ENCODE data around the gene EMX1. TPM values are rescaled to one million over a fixed set of nuclear protein-coding genes. Genes with fewer than 3 reads are reported as not detected.
"Not testable (repeated sequence)": the region's sequence is repeated elsewhere in the genome, so short reads cannot be mapped to it uniquely, and the experiment has no call there.

EMX1 gene
- total RNA-seq, 1 experiment from 2014 or later: not detected

- intact Hi-C loops (cut with micrococcal nuclease): no loop called here
- Histone ChIP-seq H3K4me3 (ENCODE audit: low read length) (no peak overlapping the region), H3K36me3 (ENCODE audit: low read depth, low read length) (no peaks in the 10 kb centered on the region), H2AFZ (ENCODE audit: low read length) (no peak overlapping the region), H3K4me2 (ENCODE audit: low read length) (no peak overlapping the region), H3F3A (ENCODE audit: low read length, unreplicated experiment) (no peaks in the 10 kb centered on the region), H3K9me2 (replicated peaks; ENCODE audit: low read length) (no peaks in the 10 kb centered on the region), H3K79me2 (ENCODE audit: low read length) (no peaks in the 10 kb centered on the region), H3K27me3 (ENCODE audit: low read length) (peaks cover 35% of the 10 kb centered on the region), H4K20me1 (ENCODE audit: low read length) (no peaks in the 10 kb centered on the region), H3K27ac (ENCODE audit: low read length) (no peak overlapping the region), H3K4me1 (ENCODE audit: insufficient read depth, low read length) (peaks cover 12% of the 10 kb centered on the region), H3K9ac (ENCODE audit: low read length) (no peak overlapping the region), H3K9me3 (ENCODE audit: low read length) (no peaks in the 10 kb centered on the region)
- CTCF ChIA-PET: no interaction called here
- no peak for TF ChIP-seq EZH2 (IDR thresholded peaks at IDR 0.05; ENCODE audit: low read length, unreplicated experiment)
- no peak for TF ChIP-seq CTCF (conservative IDR thresholded peaks at IDR 0.05; ENCODE audit: low read depth, low read length)
- no peak for TF ChIP-seq EZH2phosphoT487 (IDR thresholded peaks at IDR 0.05; ENCODE audit: borderline replicate concordance, low read length)
- DNase-seq (no peak), ATAC-seq (no peak)
- no TSS peak for BruUV-seq (replicated peaks)
- POLR2A ChIA-PET (ENCODE audit: unreplicated experiment): no interaction called here
Measured at GRCh38 chr2:72900191-72900825, 17.0 kb upstream of the EMX1 start.

DNA sequence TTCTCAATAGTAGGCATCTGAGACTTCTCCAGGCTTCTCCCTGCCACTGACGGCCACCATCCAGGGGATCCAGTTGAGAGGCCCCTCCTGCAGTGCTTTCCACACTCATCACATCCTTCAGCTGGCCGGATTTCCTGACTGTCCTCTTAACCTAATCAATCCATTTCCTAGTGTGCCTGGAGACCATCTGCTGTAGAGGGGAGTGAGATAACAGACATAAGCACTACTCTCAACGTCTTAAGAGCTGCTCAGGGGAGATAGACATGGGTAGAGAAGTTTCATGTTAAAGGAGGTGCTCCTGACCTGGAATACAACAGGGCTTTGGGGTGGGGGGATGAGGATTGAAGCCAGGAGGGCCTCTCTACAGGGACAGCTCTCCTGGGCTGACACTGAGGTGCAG is 15.9 kb upstream of the EMX1 start:
- H3K4me2 ChIP-seq (ENCODE audit: low read length): no peak overlapping the region
- no TSS peak for BruUV-seq (replicated peaks)
- no peak overlapping the region for H2AFZ ChIP-seq (ENCODE audit: low read length)
- H3K36me3 ChIP-seq (ENCODE audit: low read depth, low read length): no peaks in the 10 kb centered on the region
- H3F3A ChIP-seq (ENCODE audit: low read length, unreplicated experiment): no peaks in the 10 kb centered on the region
- no peak overlapping the region for H3K9ac ChIP-seq (ENCODE audit: low read length)
- ATAC-seq (no peak), DNase-seq (no peak)
- no peak overlapping the region for H3K4me3 ChIP-seq (ENCODE audit: low read length)
- intact Hi-C loops (cut with micrococcal nuclease): no loop called here
- H4K20me1 ChIP-seq (ENCODE audit: low read length): no peaks in the 10 kb centered on the region
- H3K27me3 ChIP-seq (ENCODE audit: low read length): peaks cover 39% of the 10 kb centered on the region
- ChIA-PET CTCF (no interaction called here), POLR2A (ENCODE audit: unreplicated experiment) (no interaction called here)
- H3K4me1 ChIP-seq (ENCODE audit: insufficient read depth, low read length): 0 out of 2 replicates have a peak, but pooled peaks cover under 1% of the 10 kb centered on the region
- H3K79me2 ChIP-seq (ENCODE audit: low read length): no peaks in the 10 kb centered on the region
- no peaks in the 10 kb centered on the region for H3K9me2 ChIP-seq (replicated peaks; ENCODE audit: low read length)
- no peaks in the 10 kb centered on the region for H3K9me3 ChIP-seq (ENCODE audit: low read length)
- H3K27ac ChIP-seq (ENCODE audit: low read length): no peak overlapping the region
- no peak for TF ChIP-seq EZH2phosphoT487 (IDR thresholded peaks at IDR 0.05; ENCODE audit: borderline replicate concordance, low read length)
- TF ChIP-seq CTCF (conservative IDR thresholded peaks at IDR 0.05; ENCODE audit: low read depth, low read length): no peak
- no peak for TF ChIP-seq EZH2 (IDR thresholded peaks at IDR 0.05; ENCODE audit: low read length, unreplicated experiment)

DNA sequence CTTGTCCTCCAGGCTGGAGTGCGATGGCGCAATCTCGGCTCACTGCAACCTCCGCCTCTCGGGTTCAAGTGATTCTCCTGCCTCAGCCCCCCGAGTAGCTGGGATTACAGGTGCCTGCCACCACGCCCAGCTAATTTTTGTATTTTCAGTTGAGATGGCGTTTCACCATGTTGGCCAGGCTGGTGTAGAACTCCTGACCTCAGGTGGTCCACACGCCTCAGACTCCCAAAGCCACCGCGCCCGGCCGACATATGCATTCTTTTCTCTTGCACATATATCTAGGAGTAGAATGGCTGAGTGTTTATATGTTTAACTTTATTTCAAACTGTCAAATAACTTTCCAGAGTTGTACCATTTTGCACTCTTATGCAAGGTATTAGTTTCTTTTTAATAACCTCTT is 9.9 kb upstream of the EMX1 start:
- H2AFZ ChIP-seq (ENCODE audit: low read length); ATAC-seq; H4K20me1 ChIP-seq (ENCODE audit: low read length); H3K36me3 ChIP-seq (ENCODE audit: low read depth, low read length); BruUV-seq (replicated peaks); H3K4me1 ChIP-seq (ENCODE audit: insufficient read depth, low read length); H3K9ac ChIP-seq (ENCODE audit: low read length); H3K9me2 ChIP-seq (replicated peaks; ENCODE audit: low read length); H3K4me2 ChIP-seq (ENCODE audit: low read length); H3K27ac ChIP-seq (ENCODE audit: low read length); intact Hi-C loops (cut with micrococcal nuclease); CTCF ChIA-PET; DNase-seq; H3K4me3 ChIP-seq (ENCODE audit: low read length); H3F3A ChIP-seq (ENCODE audit: low read length, unreplicated experiment); H3K9me3 ChIP-seq (ENCODE audit: low read length); H3K79me2 ChIP-seq (ENCODE audit: low read length); POLR2A ChIA-PET (ENCODE audit: unreplicated experiment): not testable (repeated sequence)
- H3K27me3 ChIP-seq (ENCODE audit: low read length): peaks cover 62% of the 10 kb centered on the region
